HG03432 (cell line): ENCODE results near the gene GSAP.
"Not testable (repeated sequence)": the region's sequence is repeated elsewhere in the genome, so short reads cannot be mapped to it uniquely, and the experiment has no call there.

Experiments
- ATAC-seq: cut with Tn5 transposase; IDR thresholded peaks from one replicate; pipeline ENCODE4 v1.9.1; 2021; ENCODE audit warnings: mild to moderate bottlenecking, moderate library complexity; ENCODE audit not compliant: unreplicated experiment

GSAP gene

GRCh38 chr7:77306231-77307067 lies 109.7 kb downstream of the GSAP start:
- ATAC-seq: no peak

- no peak for ATAC-seq
These were observed 120.6 kb downstream of the GSAP start for GRCh38 chr7:77295549-77295948.

- no peak for ATAC-seq
These were observed 123.1 kb downstream of the GSAP start for GRCh38 chr7:77293046-77293445.

- ATAC-seq: no peak
These were observed 125.7 kb downstream of the GSAP start for GRCh38 chr7:77290425-77290824.

- ATAC-seq: no peak
These were observed 126.8 kb downstream of the GSAP start for GRCh38 chr7:77289387-77289786.

GRCh38 chr7:77288676-77289320 lies 127.4 kb downstream of the GSAP start:
- no peak for ATAC-seq

- no peak for ATAC-seq
These were observed 131.5 kb downstream of the GSAP start for GRCh38 chr7:77284616-77285015.

- ATAC-seq: no peak
These were observed 132.1 kb downstream of the GSAP start for GRCh38 chr7:77284005-77284404.

- ATAC-seq: no peak
These were observed 133.3 kb downstream of the GSAP start for GRCh38 chr7:77282897-77283296.

- ATAC-seq: no peak
These were observed 134.2 kb downstream of the GSAP start for GRCh38 chr7:77281780-77282478.

- ATAC-seq: no peak
These were observed 140.0 kb downstream of the GSAP start for GRCh38 chr7:77276120-77276519.

- ATAC-seq: not testable (repeated sequence)
These were observed 140.5 kb downstream of the GSAP start for GRCh38 chr7:77275663-77276062.

GRCh38 chr7:77271766-77272165 lies 144.4 kb downstream of the GSAP start:
- ATAC-seq: no peak

GRCh38 chr7:77270094-77270480 lies 146.1 kb downstream of the GSAP start:
- ATAC-seq: no peak

GRCh38 chr7:77269360-77270093 lies 146.6 kb downstream of the GSAP start:
- ATAC-seq: peak; percentile 73

GRCh38 chr7:77266291-77266794 lies 149.8 kb downstream of the GSAP start:
- ATAC-seq: peak; percentile 89

GRCh38 chr7:77265666-77266065 lies 150.5 kb downstream of the GSAP start:
- ATAC-seq: no peak

GRCh38 chr7:77262316-77262715 lies 153.8 kb downstream of the GSAP start:
- ATAC-seq: no peak
